Superior temporal gyrus (tissue), 1 donor: ENCODE measurements around the gene VAPA.
A peak's percentile ranks its signal among the peaks of the same experiment; 100 is the strongest.

ENCODE experiments used
- DNase-seq: peaks from one replicate; pipeline ENCODE4 v3.0.0-alpha.2; 2016; ENCODE audit errors: extremely low spot score

VAPA gene

DNA sequence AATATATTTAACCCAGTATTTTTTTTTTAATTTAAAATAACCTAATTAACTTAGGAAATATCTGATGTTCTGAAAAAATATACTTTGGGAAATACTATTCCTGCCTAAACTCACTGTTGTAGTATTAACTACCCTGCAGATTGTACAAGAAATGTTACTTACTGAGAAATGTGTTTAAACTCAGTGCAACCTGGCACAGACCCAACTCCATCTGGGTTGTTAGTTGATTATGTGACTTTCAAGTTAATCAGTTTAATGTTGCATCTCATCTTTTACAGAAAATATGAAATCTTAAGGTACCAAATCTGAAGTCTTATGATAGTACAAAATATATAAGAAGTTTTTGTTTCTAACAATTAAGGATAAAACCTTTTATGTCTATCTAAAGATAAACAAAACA is 27.3 kb downstream of the VAPA start:
- peak; percentile 55 for DNase-seq

DNA sequence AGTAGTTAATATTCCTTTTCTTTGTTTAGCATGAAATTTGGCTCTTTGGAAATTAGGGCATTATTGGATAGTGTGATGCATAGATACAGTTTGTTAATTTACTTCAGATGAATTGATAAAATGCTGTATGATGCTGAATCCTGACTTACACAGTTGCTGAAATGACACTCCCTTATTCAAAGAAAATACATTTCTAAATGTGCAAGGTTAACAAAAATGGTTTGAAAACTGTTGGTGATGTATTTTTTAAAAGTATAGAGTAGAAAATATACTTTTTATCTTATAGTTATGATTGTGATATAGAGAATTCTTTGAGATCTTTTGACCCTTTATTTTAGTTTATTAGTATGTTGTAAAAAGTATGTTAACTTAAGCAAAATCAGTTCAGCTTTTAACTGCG is 27.8 kb downstream of the VAPA start:
- no peak for DNase-seq

DNA sequence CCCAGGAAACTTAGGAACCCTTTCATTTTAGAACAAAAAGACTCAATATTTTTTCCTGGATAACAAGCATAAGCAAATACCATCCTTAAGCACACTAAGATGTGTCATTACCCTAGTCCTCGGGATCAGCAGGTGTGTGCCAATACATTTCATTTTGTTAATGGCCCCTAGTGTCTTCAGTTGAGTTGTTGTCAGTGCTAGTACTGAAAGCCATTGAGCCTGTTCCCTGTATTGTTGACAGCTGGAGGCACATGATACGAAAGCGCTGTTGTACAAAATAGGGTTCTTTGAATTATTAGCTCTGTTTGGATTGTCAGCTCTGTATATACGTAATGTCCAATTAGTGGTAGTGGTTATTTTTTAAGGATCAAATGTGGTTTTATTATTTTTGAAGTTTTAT is 29.5 kb downstream of the VAPA start:
- DNase-seq = peak; percentile 81

DNA sequence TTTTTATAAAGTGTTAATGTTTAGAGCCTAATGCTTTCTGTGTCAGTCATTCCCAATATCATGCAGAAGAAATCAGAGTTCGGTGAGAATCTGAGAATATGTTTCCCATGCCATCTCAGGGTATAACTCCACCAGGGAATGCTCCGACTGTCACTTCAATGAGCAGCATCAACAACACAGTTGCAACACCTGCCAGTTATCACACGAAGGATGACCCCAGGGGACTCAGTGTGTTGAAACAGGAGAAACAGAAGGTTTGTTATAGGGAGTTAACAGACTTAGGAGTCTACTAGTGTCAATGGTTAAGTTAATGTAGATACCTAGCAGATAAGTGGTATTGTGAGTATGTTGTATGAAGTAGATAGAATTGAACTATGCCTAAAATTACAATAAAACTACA is 31.0 kb downstream of the VAPA start:
- no peak for DNase-seq

DNA sequence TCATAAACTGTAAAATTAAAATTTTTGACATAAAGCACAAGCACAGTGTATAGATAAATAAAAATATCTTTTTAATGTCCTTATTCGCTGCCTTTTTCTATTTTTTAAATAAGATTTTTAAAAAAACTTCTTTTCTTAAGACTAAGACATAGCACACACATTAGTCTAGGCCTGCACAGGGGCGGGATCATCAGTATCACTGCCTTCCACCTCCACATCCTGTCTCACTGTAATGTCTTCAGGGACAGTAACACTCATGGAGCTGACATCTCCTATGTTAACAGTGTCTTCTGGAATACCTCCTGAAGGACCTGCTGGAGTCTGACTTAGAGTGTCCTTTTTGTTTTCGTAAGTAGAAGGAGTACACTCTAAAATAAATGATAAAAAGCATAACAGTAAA is 33.0 kb downstream of the VAPA start:
- no peak for DNase-seq

DNA sequence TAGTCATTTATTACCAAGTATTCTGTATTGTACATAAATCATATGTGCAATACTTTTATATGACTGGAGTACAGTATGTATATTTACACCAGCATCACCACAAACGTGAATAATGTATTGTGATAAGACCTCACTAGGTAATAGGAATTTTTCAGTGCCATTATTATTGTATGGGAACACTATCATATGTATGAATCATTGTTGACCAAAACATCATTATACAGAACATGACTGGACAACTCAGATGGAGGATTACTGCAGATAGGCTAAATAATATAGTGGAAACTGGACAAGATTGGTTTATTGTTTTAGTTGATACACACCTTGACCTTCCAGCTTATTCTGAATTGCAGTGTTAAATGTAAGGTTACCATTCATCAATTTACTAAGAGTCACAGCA is 33.4 kb downstream of the VAPA start:
- no peak for DNase-seq

DNA sequence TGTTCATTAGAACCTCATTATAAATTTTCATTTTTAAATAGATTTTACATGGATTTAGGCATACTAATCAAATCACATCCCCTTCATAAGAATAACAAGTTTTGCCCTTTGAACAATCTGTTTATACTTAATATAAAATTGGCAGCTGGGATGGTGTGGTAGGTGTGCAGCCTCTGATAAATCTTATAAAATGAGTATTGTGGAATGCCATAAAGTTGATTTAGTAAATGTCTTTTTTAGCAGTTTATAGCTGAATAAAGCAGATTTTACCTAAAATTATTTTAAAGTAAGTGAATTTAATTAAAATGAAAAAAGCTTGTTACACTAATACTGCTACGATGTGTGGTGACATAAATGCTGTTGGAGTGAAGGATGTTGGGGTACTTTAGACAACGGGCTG is 35.5 kb downstream of the VAPA start:
- no peak for DNase-seq

DNA sequence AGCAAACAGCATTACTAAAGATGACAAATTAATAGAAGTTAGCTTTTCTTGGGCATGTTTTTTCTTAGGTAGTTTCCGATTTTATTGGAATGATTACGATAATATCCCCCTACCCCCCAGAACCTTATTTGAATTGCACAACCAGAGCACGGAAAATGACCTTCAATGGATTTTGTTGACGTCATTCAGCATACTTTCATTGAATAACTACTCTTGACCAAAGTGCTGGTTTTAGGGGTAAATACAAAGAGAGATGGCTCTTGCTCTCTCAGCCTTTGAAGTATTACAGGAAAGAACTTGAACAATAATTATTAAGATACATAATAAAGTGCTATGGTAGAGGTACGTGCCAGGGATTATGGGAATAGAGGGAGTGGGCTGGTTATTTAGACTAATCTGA is 36.0 kb downstream of the VAPA start:
- no peak for DNase-seq

DNA sequence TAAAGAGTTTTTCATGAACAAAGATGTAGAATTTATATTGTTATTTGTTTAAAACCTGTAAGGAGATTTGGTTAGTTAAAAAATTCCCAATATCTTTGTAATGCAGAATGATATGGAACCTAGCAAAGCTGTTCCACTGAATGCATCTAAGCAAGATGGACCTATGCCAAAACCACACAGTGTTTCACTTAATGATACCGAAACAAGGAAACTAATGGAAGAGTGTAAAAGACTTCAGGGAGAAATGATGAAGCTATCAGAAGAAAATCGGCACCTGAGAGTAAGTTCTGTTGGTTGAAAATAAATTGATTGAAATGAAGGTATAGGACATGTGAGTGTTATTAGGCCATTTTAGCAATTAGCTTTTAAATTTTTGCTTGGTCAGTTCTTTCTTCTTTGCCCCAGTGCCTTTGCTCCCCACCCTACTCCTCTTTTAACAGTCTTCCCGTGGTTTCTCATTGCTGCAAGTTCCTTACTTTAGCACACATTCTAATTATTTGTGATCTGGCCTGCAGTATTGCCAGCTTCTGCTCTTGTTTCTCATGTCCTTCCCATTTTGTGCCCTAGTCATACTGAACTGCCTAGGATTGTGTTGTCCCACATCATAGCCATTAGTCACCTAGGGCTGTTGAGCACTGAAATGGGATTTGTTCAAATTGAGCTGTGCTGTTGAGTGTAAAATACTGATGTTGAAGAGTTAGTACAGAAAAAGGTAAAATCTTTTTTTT is 36.6 kb downstream of the VAPA start:
- no peak for DNase-seq

DNA sequence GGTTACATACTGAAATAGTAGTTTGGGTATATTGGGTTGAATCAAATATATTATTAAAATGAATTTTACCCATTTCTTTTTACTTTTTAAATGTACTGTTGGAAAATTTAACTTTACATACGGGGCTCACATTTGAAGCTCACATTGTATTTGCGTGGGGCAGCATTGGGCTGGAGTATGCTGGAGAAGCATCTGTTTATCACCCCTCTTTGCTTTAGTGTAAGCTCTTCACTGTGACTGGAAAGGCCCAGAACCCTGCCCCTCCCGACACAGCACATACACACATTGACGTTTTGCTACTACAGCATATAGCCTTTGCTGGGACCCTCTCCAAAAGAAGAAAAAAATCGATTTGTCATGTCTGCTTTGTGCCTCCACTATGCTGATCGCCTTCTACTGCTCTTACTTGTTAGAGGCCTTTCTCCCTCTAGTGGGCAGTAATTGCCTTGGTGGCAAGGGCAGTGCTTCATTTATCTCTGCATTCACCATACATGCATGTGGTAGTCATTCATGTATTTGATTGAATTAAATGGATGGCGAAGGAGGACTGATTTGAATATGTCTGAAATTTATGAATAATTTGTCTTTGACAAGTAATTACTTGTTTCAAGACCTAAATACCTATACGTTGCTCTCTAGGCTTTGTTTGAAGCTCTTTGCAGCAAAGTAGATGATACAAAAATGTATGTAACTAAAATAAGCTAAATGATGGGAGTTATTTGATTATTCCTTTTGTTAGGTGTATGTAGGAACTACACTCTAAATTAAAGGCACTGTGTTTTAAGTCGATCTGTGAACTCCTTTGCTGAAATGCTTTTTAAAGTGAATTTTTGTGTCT is 37.4 kb downstream of the VAPA start:
- peak; percentile 86 for DNase-seq

DNA sequence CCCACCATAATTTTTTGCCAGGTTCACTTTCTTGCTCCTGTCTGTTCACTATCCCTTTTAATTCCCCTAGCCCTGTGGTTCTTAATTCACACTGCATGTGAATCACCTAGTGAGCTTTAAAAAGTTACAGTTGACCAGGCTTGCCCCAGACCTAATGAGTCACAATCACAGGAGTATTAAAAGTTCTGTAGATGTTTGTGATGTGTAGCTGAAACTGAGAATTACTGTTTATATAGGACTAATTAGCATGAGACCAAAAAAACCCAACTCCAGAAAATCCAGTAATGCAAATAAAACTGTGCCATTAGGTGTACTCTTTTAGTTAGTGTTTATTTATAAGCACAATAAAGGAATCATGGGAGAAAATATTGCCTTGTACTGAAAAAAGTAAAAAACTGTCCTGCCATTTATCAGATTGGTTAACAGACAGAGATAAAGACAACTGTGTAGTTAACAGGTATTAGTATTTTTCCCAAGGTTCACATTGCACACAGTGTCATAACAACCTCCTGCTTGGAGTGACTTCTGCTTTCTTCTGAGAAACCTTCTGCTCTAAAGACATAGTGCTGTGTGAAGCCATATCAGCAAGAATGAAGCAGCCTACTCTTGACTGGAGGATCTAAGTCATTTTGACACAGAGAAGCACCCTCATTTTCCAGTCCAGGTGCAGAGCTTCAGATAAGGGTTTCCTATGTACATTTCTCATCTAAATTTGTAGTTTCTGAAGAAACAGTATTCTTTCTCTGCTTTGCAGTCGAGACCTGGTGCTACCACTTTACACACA is 39.0 kb downstream of the VAPA start:
- DNase-seq = no peak

DNA sequence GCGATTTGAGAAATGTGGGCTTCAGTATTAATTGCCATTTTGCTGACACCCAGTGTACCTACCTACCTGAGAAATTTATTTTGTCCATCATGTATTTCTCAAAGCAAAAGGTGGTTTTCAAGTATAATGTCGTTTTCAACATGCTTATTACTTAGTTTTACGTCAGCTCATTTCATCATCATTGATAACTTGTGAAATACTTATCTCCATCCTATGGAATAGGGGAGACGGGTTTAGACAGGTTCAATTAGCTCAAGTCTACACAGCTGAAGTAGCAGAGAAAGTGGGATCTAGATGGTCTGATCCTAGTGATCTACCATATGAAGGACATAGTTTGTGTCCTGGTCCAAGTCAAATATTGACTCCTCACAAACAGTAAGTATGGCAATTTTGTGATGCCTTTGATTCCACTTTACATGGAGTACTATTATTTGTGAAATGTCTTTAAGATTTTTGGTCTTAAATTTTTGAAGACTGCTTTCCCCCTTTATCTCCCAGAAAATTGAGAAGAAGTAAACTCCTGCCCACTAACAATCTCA is 45.1 kb downstream of the VAPA start:
- no peak for DNase-seq

DNA sequence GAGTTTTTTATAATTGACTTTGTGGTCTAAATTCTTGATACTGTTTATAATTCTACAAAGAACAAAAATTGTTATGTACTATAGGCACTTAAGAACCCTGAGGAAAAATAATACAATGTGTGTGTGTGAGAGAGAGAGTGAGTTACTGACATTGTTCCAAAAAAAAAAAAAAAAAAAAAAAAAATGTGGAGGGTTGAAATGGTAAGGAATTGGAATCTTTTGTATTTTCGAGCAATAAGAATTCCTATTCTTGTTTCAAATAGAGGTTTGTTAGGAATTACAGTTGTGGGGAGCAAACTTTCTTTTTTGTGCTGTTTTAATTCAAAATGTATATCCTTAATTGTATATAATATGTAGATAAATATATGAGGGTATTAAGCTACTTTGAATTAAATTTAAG is 45.7 kb downstream of the VAPA start:
- no peak for DNase-seq

DNA sequence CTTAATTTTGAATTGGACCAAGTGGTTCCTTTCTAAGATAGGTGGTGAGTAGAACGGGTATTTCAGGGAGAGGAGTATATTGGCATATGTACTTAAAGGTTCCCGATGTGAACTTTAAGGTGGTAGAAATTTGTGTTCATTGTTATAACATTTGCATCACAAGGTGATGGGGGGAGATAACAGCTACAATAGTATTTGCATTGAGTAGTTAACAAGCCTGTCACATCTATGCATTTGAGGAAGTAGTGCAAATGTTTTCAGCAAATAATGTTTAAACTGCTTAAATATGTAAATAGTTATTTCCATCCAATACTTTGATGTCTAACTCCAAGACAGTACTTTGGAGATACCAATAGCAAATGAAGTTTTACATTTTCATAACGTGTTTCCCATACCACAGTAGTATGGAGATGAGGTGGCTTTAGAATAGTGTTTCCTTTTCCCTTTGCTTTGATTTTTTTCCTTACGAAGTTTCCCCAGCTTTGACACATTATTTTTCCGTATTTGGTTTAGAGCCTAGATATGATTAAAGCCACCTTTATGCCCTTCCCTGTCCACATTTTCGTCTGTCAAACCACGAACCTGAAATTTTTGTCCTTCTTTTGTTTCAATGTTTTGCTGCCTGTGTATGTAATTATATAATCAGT is 46.6 kb downstream of the VAPA start:
- no peak for DNase-seq

DNA sequence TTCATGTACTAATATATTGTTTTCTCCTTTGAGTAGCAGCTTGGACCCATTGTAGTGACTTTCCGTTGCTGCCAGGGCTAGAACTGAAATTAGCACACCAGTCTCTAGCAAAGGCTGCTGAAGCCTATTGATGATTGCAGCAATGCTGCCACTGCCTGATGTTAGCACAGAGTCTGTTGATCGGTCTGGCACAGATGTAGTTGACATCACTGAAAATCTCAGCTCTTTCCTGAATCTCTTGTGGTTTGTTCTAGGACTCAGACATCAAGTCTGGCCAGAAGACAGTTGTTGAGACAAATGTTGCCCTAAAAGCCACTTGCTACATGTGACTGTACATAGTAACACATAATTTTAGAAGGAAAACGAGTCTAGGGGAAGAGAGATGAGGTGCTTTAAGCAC is 47.2 kb downstream of the VAPA start:
- DNase-seq = peak; percentile 65

DNA sequence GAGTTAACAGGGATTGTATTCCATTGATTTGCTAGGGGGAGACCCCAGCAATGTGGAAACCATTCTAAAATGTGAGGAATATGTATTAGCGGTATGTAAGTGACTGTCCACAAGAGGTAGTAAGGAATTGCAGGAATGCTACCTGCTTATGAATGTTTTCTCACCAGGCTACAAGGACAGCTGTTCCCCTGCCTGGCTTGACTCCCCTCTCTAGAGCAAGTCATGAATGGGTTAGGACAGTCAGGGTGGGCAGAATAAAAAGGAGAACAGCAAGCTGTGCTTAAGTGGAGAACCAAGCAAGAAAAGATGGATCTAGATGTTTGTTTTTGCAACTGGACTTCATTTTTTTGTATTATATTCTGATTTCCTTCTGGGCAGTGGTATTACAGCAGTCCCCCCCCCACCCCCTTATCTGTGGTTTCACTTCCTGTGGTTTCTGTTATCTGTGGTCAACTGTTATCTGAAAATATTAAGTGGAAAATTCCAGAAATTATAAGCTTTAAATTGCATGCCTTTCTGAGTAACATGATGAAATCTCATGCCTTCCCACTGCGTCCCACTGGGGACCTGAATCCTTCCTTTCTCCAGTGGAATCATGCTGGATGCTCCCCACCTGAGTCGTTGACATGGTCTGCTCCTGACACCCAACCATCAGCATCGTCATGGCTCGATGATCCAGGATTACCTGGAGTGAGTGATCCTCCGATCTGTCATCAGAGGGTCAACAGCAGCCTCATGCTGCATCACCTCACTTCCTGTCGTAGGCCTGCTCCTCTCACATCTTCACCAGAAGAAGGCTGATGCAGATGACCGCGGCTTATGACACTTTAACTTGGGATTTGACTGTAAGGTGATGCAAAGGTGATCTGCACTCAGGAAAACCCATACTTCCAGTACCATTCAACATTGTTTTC is 52.2 kb downstream of the VAPA start:
- no peak for DNase-seq

DNA sequence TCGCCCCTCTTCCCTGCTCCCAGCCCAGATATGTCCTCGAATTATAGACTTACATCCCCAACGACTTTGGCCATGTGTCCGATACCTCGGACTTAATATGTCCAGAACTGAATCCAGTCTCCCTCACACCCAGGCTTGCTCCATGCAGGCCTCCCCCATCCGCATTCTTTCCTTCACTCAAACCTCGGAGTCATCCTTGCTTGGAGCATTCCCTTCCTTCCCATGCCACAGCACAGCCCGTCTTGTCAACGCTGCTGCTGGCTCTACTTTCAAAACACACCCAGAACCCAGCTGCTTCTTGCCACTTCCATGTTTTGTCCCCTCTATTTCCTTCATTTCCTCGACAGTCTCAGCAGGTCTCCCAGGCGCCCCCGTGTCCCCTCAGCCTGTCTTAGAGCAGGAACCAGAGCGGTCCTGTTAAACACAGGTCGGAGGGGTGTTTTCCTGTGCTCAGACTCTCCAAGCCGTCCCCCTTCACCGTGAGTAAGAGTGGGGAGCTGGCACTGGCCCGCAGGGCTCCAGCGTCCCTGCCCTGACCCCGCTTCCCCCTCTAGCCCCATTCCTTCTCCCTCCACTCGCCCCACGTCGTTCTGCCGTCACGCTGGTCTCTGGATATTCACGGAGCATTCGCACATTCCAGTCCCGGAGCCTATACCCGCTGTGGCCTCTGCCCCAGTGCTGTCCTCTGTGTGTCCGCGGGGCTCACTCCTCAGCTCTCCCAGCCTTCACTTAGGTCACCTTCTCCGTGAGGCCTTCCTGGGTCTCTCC is 54.4 kb downstream of the VAPA start:
- no peak for DNase-seq

DNA sequence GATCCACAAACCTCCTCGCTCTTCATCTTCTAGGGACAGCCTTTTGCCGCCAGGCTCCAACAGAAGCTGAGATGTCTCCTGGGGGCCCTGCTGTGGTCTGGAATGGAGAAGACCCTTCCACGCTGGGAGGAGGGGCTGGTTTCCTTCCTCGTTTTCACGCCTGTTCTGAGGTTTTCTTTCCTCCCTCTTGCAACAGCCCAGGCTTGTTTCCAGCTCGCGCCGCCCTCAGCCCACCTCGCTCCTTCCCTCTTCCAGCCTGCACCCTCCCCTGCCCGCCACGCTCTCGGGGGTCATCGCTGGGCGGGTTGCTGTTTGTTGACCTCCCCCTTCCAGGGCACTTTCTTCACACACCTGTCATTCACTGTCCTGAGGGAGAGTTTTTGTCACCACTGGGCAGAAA is 55.4 kb downstream of the VAPA start:
- DNase-seq = no peak

DNA sequence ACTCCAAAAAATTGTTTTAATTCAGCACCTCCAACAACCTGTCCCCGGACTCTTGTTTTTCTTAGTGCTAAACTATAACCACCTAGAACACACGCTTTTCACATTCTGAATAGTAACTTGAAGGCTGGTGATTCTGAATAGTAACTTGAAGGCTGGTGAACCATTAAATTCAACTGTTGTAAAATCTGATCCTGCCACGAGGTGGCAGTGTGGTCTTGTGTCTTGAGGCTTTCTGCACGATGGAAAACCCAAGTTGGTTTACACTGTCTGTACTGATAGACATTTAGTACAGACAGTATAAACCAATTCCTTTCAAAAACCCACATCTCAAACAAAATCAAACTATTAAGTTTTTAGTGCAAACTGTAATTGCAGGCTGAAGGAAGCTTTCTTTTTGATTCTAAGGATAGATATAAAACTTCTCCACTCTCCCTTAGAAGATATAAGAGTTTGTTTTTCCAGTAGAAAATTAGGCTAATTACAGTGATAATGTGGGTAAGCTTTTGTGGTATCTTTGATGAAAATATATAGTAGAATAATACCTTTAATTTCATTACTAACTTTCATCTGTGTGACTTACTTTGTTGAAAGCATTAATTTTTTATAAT is 57.6 kb downstream of the VAPA start:
- DNase-seq = peak; percentile 100

DNA sequence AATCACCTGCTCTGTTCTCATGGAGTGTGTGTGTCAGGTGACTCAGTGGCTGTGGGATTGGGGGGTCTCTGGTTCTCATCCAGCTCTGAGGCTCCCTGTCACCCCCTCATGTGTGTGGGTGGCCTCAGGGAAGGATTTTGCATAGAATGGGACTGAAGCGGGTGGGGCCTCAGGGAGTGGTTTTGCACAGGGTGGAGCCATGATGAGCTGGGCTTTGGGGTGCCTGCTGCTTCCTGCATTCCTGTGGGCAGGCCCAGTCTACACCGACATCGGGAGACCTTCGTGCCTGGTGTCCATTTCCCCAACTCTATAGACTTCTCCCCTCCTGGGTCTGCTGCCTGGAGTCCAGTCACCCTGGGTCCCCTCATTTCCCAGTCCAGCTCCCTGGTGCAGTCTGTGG is 59.7 kb downstream of the VAPA start:
- no peak for DNase-seq
